Fibroblast of lung (primary cell): ENCODE data around the gene LDLRAD4. TPM values are rescaled to one million over a fixed set of nuclear protein-coding genes. Genes with fewer than 3 reads are reported as not detected.

Experiments used
- DNase-seq, 2 donors: peaks; one replicate each; pipeline versions ENCODE4 v3.0.0 to v3.0.0-alpha.2; 2010; ENCODE audit warnings: low read depth in 2 of 2
- H2AFZ ChIP-seq: 2 replicates; pipeline ENCODE4 v1.5.1; 2012; ENCODE audit warnings: low read length, control low read depth, inconsistent platforms
- H3K27ac ChIP-seq: 2 replicates; pipeline ENCODE4 v1.5.1; 2011; ENCODE audit warnings: low read length, control low read depth; ENCODE audit not compliant: insufficient read depth
- H3K27me3 ChIP-seq: 2 replicates; pipeline ENCODE4 v1.5.1; 2011; ENCODE audit warnings: mild to moderate bottlenecking, low read length; ENCODE audit not compliant: control insufficient read depth, insufficient read depth
- H3K36me3 ChIP-seq: 2 replicates; pipeline ENCODE4 v1.5.1; 2011; ENCODE audit warnings: low read length; ENCODE audit not compliant: control insufficient read depth, insufficient read depth
- H3K4me1 ChIP-seq: 2 replicates; pipeline ENCODE4 v1.5.1; 2011; ENCODE audit warnings: low read length; ENCODE audit not compliant: control insufficient read depth, insufficient read depth; ENCODE audit errors: extremely low read depth
- H3K4me2 ChIP-seq: 2 replicates; pipeline ENCODE4 v1.5.1; 2011; ENCODE audit warnings: low read length, control low read depth; ENCODE audit not compliant: insufficient read depth; ENCODE audit errors: extremely low read depth
- H3K4me3 ChIP-seq, 4 experiments: fragments of 200-600 bp in 1 of 4; sonication (generic) in 1 of 4; replicated peaks in 1 of 4; 2 replicates each; pipeline ENCODE4 v1.5.1; 2011 to 2016; ENCODE audit warnings: low read length in 4 of 4, low read depth in 3 of 4, mild to moderate bottlenecking in 3 of 4, control low read depth in 2 of 4, inconsistent platforms in 1 of 4, mixed read lengths in 1 of 4; ENCODE audit not compliant: insufficient read depth in 1 of 4; ENCODE audit errors: control extremely low read depth in 1 of 4
- H3K79me2 ChIP-seq: 2 replicates; pipeline ENCODE4 v1.5.1; 2012; ENCODE audit warnings: mild to moderate bottlenecking, low read length, inconsistent platforms; ENCODE audit not compliant: control insufficient read depth, insufficient read depth
- H3K9ac ChIP-seq: 2 replicates; pipeline ENCODE4 v1.5.1; 2011; ENCODE audit warnings: mild to moderate bottlenecking, low read length, control low read depth; ENCODE audit not compliant: insufficient read depth
- H3K9me3 ChIP-seq: 2 replicates; pipeline ENCODE4 v1.5.1; 2012; ENCODE audit warnings: low read depth, low read length; ENCODE audit not compliant: control insufficient read depth, insufficient read depth
- H4K20me1 ChIP-seq: 2 replicates; pipeline ENCODE4 v1.5.1; 2011; ENCODE audit warnings: low read length; ENCODE audit not compliant: control insufficient read depth, insufficient read depth; ENCODE audit errors: extremely low read depth
- EZH2 ChIP-seq: IDR thresholded peaks from 2 replicates; pipeline ENCODE4 v1.5.1; 2012; ENCODE audit warnings: low read length, control low read depth, mild to moderate bottlenecking; ENCODE audit errors: missing control alignments
- polyA plus RNA-seq, 2 donors: library from polyadenylated mRNA; depleted of rRNA in 1 of 2; stranded (reverse) in 1 of 2; unstranded in 1 of 2; fragments of >200 nt; gene quantifications; 2 replicates each; pipeline ENCODE4 v1.2.1, GENCODE V29; 2011 to 2012; ENCODE audit warnings: missing spikeins in 1 of 2
- total RNA-seq: library from RNA; depleted of rRNA; stranded (reverse); fragments of >200 nt; gene quantifications from 2 replicates; pipeline ENCODE4 v1.2.1, GENCODE V29; 2014
- TF ChIP-seq, protein P1 (sequence below), 2 donors: IDR thresholded peaks in 1 of 2; conservative IDR thresholded peaks in 1 of 2; 1 replicate in 1 of 2; 2 replicates in 1 of 2; pipeline ENCODE4 v1.5.1; 2011 to 2012; ENCODE audit warnings: low read length in 2 of 2, control low read depth in 1 of 2, inconsistent platforms in 1 of 2, low read depth in 1 of 2, mild to moderate bottlenecking in 1 of 2

Gene LDLRAD4
- total and polyA plus RNA-seq, 2 donors (not counting 1 experiment from before 2014, with no cell fraction given) = not detected

DNA sequence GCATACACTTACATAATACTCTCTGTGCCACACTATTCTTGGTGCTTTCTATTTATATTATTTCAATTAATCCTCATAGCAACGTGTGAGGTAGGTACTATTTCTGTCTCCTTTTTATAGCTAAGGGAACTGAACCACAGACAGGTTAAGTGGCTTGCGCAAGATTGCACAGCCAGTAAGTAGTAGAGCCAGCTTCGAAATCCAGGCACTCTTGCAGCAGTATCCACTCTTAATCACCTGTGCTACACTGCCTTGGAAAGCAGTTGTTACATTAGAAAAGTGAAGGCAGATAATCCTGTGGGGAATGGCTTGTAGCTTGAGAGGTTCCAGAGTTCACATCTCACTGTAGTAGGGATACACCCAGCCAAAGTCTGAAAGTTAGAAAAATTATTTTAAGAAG is 198.3 kb downstream of the LDLRAD4 start:
- no peaks in the 10 kb centered on the region for H3K9me3 ChIP-seq
- H3K27me3 ChIP-seq = no peaks in the 10 kb centered on the region
- H3K4me1 ChIP-seq = no peaks in the 10 kb centered on the region
- no peak overlapping the region for H3K27ac ChIP-seq
- no peak overlapping the region for H3K9ac ChIP-seq
- no peaks in the 10 kb centered on the region for H3K36me3 ChIP-seq
- TF ChIP-seq EZH2 = no peak
- TF ChIP-seq, protein P1, sequence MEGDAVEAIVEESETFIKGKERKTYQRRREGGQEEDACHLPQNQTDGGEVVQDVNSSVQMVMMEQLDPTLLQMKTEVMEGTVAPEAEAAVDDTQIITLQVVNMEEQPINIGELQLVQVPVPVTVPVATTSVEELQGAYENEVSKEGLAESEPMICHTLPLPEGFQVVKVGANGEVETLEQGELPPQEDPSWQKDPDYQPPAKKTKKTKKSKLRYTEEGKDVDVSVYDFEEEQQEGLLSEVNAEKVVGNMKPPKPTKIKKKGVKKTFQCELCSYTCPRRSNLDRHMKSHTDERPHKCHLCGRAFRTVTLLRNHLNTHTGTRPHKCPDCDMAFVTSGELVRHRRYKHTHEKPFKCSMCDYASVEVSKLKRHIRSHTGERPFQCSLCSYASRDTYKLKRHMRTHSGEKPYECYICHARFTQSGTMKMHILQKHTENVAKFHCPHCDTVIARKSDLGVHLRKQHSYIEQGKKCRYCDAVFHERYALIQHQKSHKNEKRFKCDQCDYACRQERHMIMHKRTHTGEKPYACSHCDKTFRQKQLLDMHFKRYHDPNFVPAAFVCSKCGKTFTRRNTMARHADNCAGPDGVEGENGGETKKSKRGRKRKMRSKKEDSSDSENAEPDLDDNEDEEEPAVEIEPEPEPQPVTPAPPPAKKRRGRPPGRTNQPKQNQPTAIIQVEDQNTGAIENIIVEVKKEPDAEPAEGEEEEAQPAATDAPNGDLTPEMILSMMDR (conservative IDR thresholded peaks at IDR 0.05 in 1 of 2, IDR thresholded peaks at IDR 0.05 in 1 of 2; ENCODE audit: low read depth in 1 of 2, low read length in 2 of 2) = no peak
- H3K4me3 ChIP-seq = no peak overlapping the region
- no peaks in the 10 kb centered on the region for H3K79me2 ChIP-seq
- no peak overlapping the region for H3K4me2 ChIP-seq
- no peaks in the 10 kb centered on the region for H4K20me1 ChIP-seq
- no peak overlapping the region for H2AFZ ChIP-seq
- no peak for DNase-seq

DNA sequence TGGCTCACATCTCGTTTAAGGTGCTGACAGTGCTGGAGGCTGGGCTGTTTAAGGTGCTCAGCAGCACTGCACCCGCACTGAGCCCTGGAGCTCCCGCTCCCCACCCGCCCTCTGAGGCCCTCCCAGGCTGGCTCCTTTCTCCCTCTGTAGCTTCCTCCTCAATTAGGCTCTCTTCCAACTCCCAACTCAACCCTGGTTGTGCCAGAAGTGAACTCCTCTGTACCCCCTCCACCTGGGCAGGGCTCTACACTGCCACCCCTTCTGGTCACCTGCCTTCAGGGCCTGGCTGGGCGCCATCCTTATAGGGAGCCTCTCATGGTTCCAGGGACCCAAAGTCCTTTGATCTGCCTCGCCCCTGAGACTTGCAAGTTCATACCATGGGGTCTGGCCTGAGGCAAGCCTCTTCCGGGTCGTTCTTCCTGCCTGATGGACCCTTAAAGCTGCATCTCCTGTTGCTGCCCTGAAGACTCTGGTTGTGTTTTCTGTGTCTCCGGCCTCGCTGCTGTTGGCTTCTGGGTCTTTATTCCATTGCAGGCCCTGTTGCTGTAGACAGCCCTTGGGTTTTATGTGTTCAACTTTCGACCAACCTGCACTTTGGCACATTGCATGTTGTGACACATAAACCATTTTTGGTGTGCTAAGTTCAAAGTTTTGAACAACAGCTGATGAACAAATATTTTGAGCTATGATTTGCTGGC is 199.6 kb downstream of the LDLRAD4 start:
- TF ChIP-seq, protein P1 (conservative IDR thresholded peaks at IDR 0.05 in 1 of 2, IDR thresholded peaks at IDR 0.05 in 1 of 2; ENCODE audit: low read depth in 1 of 2, low read length in 2 of 2) = no peak
- TF ChIP-seq EZH2 = no peak

DNA sequence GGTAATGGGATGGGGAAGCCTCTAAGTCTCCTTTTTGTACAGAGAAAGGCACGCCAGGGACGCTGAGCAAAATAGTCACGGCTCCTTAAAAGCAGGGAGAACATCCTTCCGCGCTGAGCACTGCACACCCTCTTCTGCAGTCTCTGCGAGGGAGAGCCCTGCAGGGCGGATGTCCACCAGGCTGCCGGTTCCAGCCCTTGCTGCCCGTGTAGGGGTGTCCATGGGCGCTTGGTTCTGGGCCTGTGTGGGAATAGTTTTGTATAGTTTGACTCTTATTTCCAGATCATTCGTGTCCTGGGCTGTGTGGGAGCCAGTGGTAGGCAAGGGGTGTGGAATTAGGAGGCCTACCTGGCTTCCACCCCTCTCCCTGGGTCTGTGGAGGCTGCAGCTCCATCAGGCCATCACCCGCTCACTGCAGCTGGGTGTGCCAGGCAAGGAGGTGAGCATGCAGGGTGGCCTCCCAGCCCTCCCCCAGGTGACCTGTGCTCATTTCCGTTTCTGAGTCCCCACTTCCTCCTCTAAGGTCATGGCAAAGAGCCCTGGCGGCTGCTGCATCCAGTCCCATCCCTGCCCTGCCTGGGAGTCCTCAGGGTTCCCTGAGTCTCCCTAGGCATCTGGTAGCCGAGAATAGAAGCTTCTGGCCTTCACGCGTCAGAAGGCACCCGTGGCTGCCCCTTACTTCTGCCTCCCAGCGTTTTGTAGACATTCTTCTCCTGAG is 202.6 kb downstream of the LDLRAD4 start:
- H3K27me3 ChIP-seq = no peaks in the 10 kb centered on the region

More for the DNA sequence above, 199.6 kb downstream of the LDLRAD4 start:
- no peak for DNase-seq
- Histone ChIP-seq H2AFZ (no peak overlapping the region), H4K20me1 (no peaks in the 10 kb centered on the region), H3K79me2 (no peaks in the 10 kb centered on the region), H3K4me3 (no peak overlapping the region), H3K36me3 (no peaks in the 10 kb centered on the region), H3K9ac (no peak overlapping the region), H3K9me3 (no peaks in the 10 kb centered on the region), H3K27ac (no peak overlapping the region), H3K4me2 (no peak overlapping the region), H3K4me1 (no peaks in the 10 kb centered on the region), H3K27me3 (no peaks in the 10 kb centered on the region)

More for the DNA sequence above, 202.6 kb downstream of the LDLRAD4 start:
- H4K20me1 ChIP-seq = no peaks in the 10 kb centered on the region
- H2AFZ ChIP-seq = no peak overlapping the region
- H3K9ac ChIP-seq = no peak overlapping the region
- no peaks in the 10 kb centered on the region for H3K9me3 ChIP-seq
- H3K79me2 ChIP-seq = no peaks in the 10 kb centered on the region
- no peaks in the 10 kb centered on the region for H3K36me3 ChIP-seq
- H3K4me2 ChIP-seq = no peak overlapping the region
- no peaks in the 10 kb centered on the region for H3K4me1 ChIP-seq
- H3K4me3 ChIP-seq = no peak overlapping the region
- DNase-seq = no peak
- TF ChIP-seq, protein P1 (conservative IDR thresholded peaks at IDR 0.05 in 1 of 2, IDR thresholded peaks at IDR 0.05 in 1 of 2; ENCODE audit: low read depth in 1 of 2, low read length in 2 of 2) = no peak
- no peak for TF ChIP-seq EZH2
- H3K27ac ChIP-seq = no peak overlapping the region
